ENCODE results near the gene KRTAP5-11.

DNA sequence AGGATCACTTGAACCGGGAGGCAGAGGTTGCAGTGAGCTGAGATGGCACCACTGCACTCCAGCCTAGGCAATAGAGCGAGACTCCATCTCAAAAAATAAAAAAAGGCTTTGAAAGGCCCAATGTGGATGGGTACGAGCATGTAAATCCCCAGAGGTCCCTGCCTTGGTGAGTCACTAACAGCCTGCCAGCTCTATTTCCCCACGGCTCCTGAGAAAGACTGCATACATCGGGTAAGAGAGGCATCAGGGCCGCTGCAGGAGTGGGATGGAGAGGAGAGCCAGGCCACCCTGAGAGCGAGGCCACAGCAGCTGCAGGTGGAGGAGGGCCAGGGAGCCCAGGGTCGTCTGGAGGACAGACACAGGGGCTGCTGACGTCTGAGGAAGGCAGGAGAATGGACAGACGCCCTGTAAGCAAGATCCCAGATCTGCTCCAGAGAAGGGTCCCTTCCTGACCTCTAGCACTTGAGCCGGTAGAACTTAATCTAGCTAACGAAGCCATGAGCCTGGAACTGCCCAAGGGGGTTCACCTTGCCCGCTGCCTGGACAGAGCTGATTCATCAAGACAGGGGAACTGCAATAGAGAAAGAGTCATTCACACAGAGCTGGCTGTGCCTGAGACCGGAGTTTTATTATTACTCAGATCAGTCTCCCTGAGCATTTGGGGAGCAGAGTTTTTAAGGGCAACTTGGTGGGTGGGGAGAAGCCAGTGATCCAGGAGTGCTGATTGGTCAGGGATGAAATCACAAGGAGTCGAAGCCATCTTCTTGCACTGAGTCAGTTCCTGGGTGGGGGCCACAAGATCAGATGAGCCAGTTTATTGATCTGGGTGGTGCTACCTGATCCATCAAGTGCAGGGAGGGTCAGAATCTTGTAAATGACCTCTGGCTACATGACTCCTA lies 39.5 kb downstream of the KRTAP5-11 start:
- no peak for TF ChIP-seq CTCF (IDR thresholded peaks at IDR 0.05)
- TF ChIP-seq POLR2AphosphoS5 (IDR thresholded peaks at IDR 0.05; ENCODE audit: insufficient read depth in 1 of 2, low read depth in 1 of 2): no peak
- TF ChIP-seq POLR2A (IDR thresholded peaks at IDR 0.05): no peak
